Measurements from ENCODE around the gene MN1. TPM values are rescaled to one million over a fixed set of nuclear protein-coding genes. Genes with fewer than 3 reads are reported as not detected.

MN1 gene
- polyA plus RNA-seq, 2 of the 4 experiments (the other 2 are of a cell fraction): 0.59 to 2.4 TPM

DNA sequence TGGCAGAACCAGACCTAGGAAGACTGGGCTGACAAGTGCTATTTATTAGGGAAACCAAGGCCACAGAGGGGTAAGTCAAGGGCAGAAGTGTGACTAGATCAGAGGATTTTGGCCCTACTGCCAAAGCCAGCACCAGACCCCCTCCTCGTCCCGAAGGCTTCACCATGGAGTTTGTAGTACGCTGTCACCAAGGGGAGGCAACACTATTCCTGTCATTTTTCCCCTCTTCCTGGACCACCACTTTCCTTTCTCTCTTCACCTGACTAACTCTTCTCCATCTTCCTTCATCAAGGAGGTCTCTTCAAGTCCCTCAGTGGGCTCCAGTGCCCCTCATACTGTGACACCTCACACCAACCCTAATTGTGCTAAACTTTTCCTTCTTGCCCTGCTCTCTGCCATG lies 34.9 kb downstream of the MN1 start:
- 88% methylated on average over 3 of the region's 3 CpGs for WGBS (ENCODE audit: missing lambda C conversion rate)
- no peak overlapping the region for H3K27ac ChIP-seq
- CTCF ChIA-PET: no interaction called here
- no peaks in the 10 kb centered on the region for H3K9me3 ChIP-seq
- DNase-seq (ENCODE audit: low read depth in 1 of 2, low spot score in 1 of 2) (no peak), FAIRE-seq (no peak), ATAC-seq (no peak)
- no peaks in the 10 kb centered on the region for H3K4me1 ChIP-seq
- POLR2A ChIA-PET: no interaction called here
- no peak overlapping the region for H3K4me3 ChIP-seq
- no peak overlapping the region for H3K4me2 ChIP-seq
- TF ChIP-seq FOSB (CRISPR knock-in tag; IDR thresholded peaks at IDR 0.05): no peak
- TF ChIP-seq TP53 (CRISPR knock-in tag; IDR thresholded peaks at IDR 0.05): no peak
- no peak for TF ChIP-seq EHF (CRISPR knock-in tag; IDR thresholded peaks at IDR 0.05)
- no peak for TF ChIP-seq CTCF (IDR thresholded peaks at IDR 0.05)
- no peak for TF ChIP-seq KDM5A (IDR thresholded peaks at IDR 0.05)
- TF ChIP-seq POLR2AphosphoS2 (conservative IDR thresholded peaks at IDR 0.05; ENCODE audit: low read length): no peak
- no peak for TF ChIP-seq POLR2A (IDR thresholded peaks at IDR 0.05; ENCODE audit: low read length)
- no peak for TF ChIP-seq MAFK (IDR thresholded peaks at IDR 0.05; ENCODE audit: partially characterized antibody)
- TF ChIP-seq ZFP36 (IDR thresholded peaks at IDR 0.05; ENCODE audit: borderline replicate concordance, partially characterized antibody): no peak
- no peak for TF ChIP-seq TFCP2L1 (CRISPR knock-in tag; IDR thresholded peaks at IDR 0.05)
- no peak for TF ChIP-seq FOXS1 (CRISPR knock-in tag; IDR thresholded peaks at IDR 0.05)
- no peak for TF ChIP-seq EP300 (IDR thresholded peaks at IDR 0.05)
- no peak for TF ChIP-seq CHD2 (IDR thresholded peaks at IDR 0.05; ENCODE audit: low read length, partially characterized antibody)
- TF ChIP-seq JUN (IDR thresholded peaks at IDR 0.05): no peak
- TF ChIP-seq RNF2 (IDR thresholded peaks at IDR 0.05; ENCODE audit: borderline replicate concordance, low read depth): no peak
- TF ChIP-seq RARB (CRISPR knock-in tag; IDR thresholded peaks at IDR 0.05): no peak
- no peak for TF ChIP-seq GATA3 (IDR thresholded peaks at IDR 0.05; ENCODE audit: borderline replicate concordance)

- no peak overlapping the region for H3K4me2 ChIP-seq
- no peaks in the 10 kb centered on the region for H3K9me3 ChIP-seq
- H3K4me1 ChIP-seq: no peaks in the 10 kb centered on the region
- no peak for ATAC-seq
- POLR2A ChIA-PET: no interaction called here
- WGBS (ENCODE audit: missing lambda C conversion rate): 78% methylated on average over 12 of the region's 15 CpGs
- no peak overlapping the region for H3K4me3 ChIP-seq
- FAIRE-seq: no peak
- CTCF ChIA-PET: no interaction called here
- no peak for TF ChIP-seq FOXS1 (CRISPR knock-in tag; IDR thresholded peaks at IDR 0.05)
- DNase-seq (ENCODE audit: low read depth in 1 of 2, low spot score in 1 of 2): no peak
- no peak overlapping the region for H3K27ac ChIP-seq
These were observed 35.8 kb downstream of the MN1 start for GRCh38 chr22:27765706-27766291.

DNA sequence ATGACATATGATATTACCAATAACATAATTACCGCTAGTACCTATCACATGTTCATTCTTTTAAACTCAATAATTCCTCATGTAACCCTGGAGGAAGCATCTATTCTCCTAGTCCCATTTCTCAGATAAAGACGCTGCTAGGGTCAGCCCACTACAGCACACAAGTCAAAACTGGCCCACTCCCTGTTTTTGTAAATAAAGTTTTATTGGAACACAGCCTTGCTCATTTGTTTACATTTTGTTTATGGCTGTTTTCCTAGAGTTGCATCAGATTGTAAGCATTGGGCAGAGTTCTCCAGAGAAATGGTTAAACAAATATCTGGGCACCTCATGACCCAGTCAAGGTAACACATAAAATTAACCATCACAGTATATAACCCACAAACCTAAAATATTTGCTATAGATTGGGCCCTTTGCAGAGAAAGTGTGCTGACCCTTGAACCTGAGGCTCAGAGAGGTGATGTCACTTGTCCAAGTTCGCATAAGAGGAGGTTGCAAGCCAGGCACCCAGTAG lies 36.8 kb downstream of the MN1 start:
- TF ChIP-seq SREBF2 (IDR thresholded peaks at IDR 0.05): no peak
- H3K4me3 ChIP-seq: no peak overlapping the region
- DNase-seq (ENCODE audit: low read depth in 1 of 2, low spot score in 1 of 2) (no peak), FAIRE-seq (no peak), ATAC-seq (no peak)
- no peak overlapping the region for H3K27ac ChIP-seq
- H3K9me3 ChIP-seq: no peaks in the 10 kb centered on the region
- POLR2A ChIA-PET: no interaction called here
- CTCF ChIA-PET: no interaction called here
- no peak overlapping the region for H3K4me2 ChIP-seq
- WGBS (ENCODE audit: missing lambda C conversion rate): 78% methylated on average over 2 of the region's 3 CpGs
- H3K4me1 ChIP-seq: no peaks in the 10 kb centered on the region

DNA sequence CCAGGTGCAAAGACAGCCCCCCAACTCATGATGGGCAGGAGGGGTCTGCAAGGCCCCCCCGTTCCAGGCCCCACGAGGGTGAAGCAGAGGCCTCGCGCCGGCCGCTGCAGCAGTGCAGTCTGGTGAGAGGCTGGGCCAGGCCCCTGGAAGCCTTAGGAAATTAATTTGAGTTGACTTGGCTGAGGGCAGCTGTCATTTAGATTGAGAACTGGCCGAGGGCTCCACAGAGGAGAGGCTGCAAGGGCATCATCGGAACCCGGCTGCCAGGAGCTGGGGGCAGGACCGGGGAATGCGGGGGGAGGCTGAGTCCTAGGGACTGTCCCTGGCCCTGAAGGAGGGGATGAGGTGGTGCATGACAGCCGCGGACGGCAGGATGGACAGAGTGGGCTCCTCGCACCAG lies 39.9 kb downstream of the MN1 start:
- TF ChIP-seq ZC3H11A (IDR thresholded peaks at IDR 0.05) (no peak), POLR2AphosphoS2 (conservative IDR thresholded peaks at IDR 0.05; ENCODE audit: low read length) (no peak), MAZ (IDR thresholded peaks at IDR 0.05; ENCODE audit: borderline replicate concordance, low read depth, low read length) (no peak), RCOR1 (IDR thresholded peaks at IDR 0.05; ENCODE audit: low read depth, low read length) (no peak), HDAC2 (IDR thresholded peaks at IDR 0.05) (no peak), PHF8 (IDR thresholded peaks at IDR 0.05; ENCODE audit: borderline replicate concordance, low read depth) (no peak), BHLHE40 (IDR thresholded peaks at IDR 0.05; ENCODE audit: low read depth, low read length) (no peak)
- FAIRE-seq (no peak), ATAC-seq (no peak), DNase-seq (ENCODE audit: low read depth in 1 of 2, low spot score in 1 of 2) (no peak)
- no peaks in the 10 kb centered on the region for H3K4me1 ChIP-seq
- 93% methylated on average over 3 of the region's 15 CpGs for WGBS (ENCODE audit: missing lambda C conversion rate)
- H3K27ac ChIP-seq: no peak overlapping the region
- CTCF ChIA-PET: no interaction called here
- no peaks in the 10 kb centered on the region for H3K9me3 ChIP-seq
- H3K4me3 ChIP-seq: no peak overlapping the region
- POLR2A ChIA-PET: no interaction called here
- no peak overlapping the region for H3K4me2 ChIP-seq

Data from A549 (cell line).